Inferior parietal cortex (tissue), 1 donor: ENCODE data around the gene EME2.
"Not testable (repeated sequence)": the region's sequence is repeated elsewhere in the genome, so short reads cannot be mapped to it uniquely, and the experiment has no call there.

Experiments used
- DNase-seq: peaks from one replicate; pipeline ENCODE4 v3.0.0-alpha.2; 2016; ENCODE audit errors: extremely low spot score

Gene EME2

GRCh38 chr16:1772362-1772907 is at the start of gene EME2:
TSS of gene EME2 (plus strand) at chr16:1772810. CDS start at chr16:1773228, 418 bp downstream.
- DNase-seq = no peak

GRCh38 chr16:1723450-1724147 is 49.0 kb upstream of the EME2 start:
- DNase-seq = peak; percentile 83

GRCh38 chr16:1724491-1724890 is 48.1 kb upstream of the EME2 start:
- no peak for DNase-seq

GRCh38 chr16:1726661-1727502 is 45.7 kb upstream of the EME2 start:
- no peak for DNase-seq

GRCh38 chr16:1727651-1728624 is 44.7 kb upstream of the EME2 start:
- no peak for DNase-seq

GRCh38 chr16:1729026-1729425 is 43.6 kb upstream of the EME2 start:
- no peak for DNase-seq

- DNase-seq = no peak
These were observed 43.2 kb upstream of the EME2 start for GRCh38 chr16:1729445-1729844.

GRCh38 chr16:1731073-1731472 is 41.5 kb upstream of the EME2 start:
- no peak for DNase-seq

GRCh38 chr16:1731603-1732002 is 41.0 kb upstream of the EME2 start:
- DNase-seq = no peak

GRCh38 chr16:1732071-1732470 is 40.5 kb upstream of the EME2 start:
- no peak for DNase-seq

- DNase-seq = not testable (repeated sequence)
These were observed 40.0 kb upstream of the EME2 start for GRCh38 chr16:1732551-1732987.

- DNase-seq = no peak
These were observed 38.5 kb upstream of the EME2 start for GRCh38 chr16:1734123-1734522.

- no peak for DNase-seq
These were observed 37.8 kb upstream of the EME2 start for GRCh38 chr16:1734816-1735215.

GRCh38 chr16:1740234-1740633 is 32.4 kb upstream of the EME2 start:
- DNase-seq = no peak

- DNase-seq = no peak
These were observed 31.7 kb upstream of the EME2 start for GRCh38 chr16:1740781-1741490.

GRCh38 chr16:1741553-1742165 is 31.0 kb upstream of the EME2 start:
- no peak for DNase-seq

- no peak for DNase-seq
These were observed 29.0 kb upstream of the EME2 start for GRCh38 chr16:1743376-1744337.

- DNase-seq = no peak
These were observed 28.2 kb upstream of the EME2 start for GRCh38 chr16:1744338-1744840.
